Measurements from ENCODE around the gene GEMIN4.
"Not testable (repeated sequence)": the region's sequence is repeated elsewhere in the genome, so short reads cannot be mapped to it uniquely, and the experiment has no call there.

Gene GEMIN4

DNA sequence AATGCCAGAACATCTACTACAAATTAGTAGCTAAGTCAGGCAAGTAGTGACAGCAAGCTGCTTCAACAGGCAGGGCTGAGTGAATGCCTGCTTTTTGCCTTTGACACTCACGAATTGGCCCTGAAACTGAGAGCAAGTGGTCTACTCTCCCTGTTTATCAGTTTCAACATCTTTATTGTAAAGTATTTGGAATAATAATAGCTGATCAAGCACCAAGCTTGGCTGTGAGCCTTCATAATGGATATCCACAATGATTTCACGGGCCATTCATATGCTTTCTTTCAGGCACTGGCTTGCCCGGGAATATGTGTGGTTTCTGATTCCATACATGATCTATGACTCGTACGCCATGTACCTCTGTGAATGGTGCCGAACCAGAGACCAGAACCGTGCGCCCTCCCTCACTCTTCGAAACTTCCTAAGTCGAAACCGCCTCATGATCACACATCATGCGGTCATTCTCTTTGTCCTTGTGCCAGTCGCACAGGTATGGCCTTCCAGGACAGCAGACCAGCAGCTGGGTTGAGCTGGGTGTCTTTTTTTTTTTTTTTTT lies 14.4 kb downstream of the GEMIN4 start:
- no peak for DNase-seq

GRCh38 chr17:733743-734142 lies 18.3 kb downstream of the GEMIN4 start:
- no peak for DNase-seq

DNA sequence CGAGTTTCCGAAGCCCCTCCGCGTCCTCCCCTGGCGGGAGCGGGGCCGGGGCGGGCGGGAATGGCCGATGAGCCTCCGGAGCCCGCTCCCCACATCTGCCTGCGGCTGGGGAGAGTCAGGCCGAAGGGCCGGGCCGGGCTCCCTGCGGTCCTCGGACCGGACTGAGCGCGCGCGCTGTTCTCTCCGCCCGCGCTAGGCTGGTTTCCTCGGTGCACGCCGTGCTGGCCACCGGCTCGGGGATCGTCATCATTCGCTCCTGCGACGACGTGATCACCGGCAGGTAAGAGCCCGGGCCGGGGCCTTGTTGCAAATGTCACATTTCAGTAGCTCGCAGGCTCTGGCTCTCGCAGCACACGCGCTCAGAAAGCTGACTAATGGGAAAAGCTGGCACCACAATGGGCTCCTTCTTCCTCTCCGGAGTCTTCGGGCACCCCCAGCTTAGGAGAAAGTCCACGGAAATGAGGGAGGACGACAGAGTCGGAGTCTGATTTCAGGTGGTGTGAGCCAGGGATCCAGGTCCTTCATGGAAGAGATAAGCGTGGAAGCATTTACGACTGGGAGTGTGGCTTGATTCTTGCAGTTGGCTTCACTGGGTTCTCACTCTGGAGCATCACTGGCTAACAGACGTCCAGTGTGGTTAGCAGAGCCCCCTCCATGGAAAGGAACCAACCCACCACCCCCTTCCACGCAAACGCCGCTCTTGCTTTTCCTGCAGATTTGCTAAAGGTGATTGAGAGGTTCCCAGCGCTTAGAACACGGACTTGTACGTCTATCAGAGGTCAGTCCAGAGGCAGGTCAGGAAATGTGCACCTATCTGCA lies 19.0 kb downstream of the GEMIN4 start:
- no peak for DNase-seq

DNA sequence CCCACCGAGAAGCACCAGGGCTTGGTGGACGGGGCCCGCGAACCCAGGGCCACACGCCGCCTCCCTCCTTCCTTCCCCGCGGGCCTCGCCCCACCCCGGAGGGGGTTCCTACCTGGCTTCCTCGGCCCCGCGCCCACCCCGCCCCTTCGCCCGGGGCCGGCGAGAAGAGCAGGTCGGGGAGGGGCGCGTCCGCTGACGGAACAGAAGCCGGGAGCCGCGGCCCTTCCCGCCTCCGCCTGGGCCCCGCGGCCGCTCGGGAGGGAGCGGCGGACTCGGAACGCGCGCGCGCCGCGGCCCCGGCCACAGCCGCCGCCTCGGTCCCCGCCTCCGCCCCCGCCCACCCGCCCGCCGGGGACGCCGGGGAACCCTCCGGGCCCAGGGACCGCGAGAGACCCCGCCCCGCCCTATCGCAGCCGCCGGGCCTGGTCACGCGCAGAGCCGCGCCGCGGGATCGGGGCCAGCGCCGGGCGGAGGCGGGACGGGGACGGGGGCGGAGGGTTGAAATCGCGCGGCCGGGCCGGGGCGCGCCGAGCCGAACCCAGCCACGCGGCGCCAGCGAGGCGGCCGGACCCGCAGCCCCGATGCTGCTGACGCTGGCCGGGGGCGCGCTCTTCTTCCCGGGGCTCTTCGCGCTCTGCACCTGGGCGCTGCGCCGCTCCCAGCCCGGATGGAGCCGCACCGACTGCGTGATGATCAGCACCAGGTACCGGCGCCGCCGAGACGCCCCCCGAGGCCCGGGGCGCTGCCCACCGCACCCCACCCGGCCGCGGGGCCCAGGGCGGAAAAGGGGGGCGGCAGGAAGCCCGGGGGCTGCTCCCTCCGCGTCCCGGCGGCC lies 19.8 kb downstream of the GEMIN4 start, which contains the start of gene TLCD3A:
Gene TLCD3A (plus strand): TSS at position 530 of the 835 bp plus-strand sequence. CDS start 52 bp downstream, at position 582.
- DNase-seq = no peak

DNA sequence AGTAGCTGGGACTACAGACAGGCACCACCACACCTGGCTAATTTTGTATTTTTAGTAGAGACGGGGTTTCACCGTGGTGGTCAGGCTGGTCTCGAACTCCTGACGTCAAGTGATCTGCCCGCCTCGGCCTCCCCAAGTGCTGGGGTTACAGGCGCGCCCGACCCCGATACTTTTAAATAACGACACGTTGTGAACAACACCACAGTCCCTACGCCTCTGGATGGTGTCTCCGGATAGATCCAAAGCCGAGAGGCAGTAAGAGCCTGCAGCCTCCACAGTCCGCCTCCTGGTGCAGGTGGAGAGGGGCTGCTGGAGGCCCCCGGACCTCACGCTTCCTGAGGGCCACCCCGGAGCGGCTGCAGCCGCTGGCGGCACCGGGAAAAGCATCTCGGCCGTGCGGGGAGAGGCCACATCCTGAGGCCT lies 20.4 kb downstream of the GEMIN4 start:
- DNase-seq = no peak

DNA sequence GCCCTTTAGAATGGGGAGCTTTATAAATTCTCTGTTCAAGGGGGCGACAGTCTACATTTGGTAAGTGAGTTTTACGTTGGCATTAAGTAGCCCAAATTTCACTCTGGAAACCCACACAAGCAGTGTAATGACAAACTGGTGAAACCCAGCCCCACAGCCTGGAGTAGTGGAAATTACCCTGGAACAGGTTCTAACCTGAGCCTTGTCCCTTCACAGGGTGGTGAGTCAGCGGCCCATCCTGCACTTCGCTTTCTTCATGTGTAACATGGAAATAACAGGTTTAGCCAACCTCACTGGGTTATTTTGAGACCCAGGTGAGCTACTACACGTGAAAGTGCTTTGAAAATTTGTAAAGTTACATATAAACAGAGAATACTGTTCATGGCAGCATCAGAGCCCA lies 23.2 kb downstream of the GEMIN4 start:
- DNase-seq = no peak

GRCh38 chr17:726271-726919 lies 25.7 kb downstream of the GEMIN4 start:
- no peak for DNase-seq

GRCh38 chr17:725746-726145 lies 26.3 kb downstream of the GEMIN4 start:
- DNase-seq = no peak

DNA sequence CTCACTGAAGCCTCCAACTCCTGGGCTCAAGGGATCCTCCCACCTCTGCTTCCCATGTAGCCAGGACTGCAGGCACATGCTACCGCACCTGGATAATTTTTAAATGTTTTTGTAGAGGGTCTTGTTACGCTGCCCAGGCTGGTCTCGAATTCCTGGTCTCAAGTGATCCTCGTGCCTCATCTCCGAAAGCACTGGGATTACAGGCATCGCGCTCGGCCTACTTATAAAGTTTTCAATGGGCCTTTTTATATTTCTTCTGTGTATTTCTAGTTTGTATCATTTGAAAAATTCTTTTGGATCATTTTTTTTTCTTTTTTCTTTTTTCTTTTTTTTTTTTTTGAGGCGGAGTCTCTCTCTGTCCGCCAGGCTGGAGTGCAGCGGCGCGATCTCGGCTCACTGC lies 27.0 kb downstream of the GEMIN4 start:
- no peak for DNase-seq

GRCh38 chr17:721540-721937 lies 30.5 kb downstream of the GEMIN4 start:
- no peak for DNase-seq

DNA sequence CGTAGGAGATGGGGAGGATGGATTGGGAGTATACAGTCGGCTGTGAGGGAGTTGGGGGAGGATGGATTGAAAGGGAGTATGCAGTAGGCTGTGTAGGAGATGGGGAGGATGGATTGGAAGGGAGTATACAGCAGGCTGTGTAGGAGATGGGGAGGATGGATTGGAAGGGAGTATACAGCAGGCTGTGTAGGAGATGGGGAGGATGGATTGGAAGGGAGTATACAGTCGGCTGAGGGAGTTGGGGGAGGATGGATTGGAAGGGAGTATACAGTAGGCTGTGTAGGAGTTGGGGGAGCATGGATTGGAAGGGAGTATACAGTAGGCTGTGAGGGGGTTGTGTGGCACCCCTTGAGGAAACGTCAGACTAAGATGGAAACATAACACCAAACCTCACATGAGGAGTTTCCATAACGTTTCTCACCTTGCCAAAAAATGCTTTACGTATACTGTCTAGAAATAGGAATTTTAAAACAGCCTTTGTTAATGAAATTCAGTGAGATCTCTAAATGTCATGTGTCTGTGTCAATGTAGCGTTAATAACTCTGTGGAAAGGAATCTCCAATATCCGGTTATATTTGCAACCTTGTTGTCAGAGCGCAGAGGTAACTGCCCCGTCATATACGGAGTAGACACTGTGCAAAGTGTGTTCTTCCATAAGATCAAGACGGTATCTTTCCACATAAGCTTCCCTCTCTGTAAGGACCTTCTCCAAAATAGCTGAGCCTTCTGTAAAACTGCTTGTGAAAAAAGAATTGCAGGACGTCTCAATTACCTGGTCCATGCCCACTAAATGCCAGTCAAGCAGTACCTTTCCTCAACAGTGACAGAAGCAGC lies 31.1 kb downstream of the GEMIN4 start:
- no peak for DNase-seq

GRCh38 chr17:718075-718474 lies 34.0 kb downstream of the GEMIN4 start:
- no peak for DNase-seq

DNA sequence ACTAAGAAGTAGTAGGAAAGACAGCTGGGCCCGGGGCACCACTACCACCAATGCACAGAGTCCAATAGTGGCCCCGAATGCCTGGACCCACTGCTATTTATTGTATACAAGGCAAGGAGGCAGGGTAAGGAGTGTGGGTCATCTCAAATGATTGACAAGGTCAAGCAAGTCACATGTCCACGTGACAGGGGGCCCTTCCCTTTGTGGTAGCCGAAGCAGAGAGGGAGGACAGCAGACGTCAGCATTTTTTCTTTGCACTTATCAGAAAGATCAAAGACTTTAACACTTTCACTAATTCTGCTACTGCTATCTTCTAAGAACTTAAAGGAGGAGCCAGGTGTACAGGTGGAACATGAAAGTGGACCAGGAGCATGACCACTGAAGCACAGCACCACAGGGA lies 43.9 kb downstream of the GEMIN4 start:
- DNase-seq = no peak

DNA sequence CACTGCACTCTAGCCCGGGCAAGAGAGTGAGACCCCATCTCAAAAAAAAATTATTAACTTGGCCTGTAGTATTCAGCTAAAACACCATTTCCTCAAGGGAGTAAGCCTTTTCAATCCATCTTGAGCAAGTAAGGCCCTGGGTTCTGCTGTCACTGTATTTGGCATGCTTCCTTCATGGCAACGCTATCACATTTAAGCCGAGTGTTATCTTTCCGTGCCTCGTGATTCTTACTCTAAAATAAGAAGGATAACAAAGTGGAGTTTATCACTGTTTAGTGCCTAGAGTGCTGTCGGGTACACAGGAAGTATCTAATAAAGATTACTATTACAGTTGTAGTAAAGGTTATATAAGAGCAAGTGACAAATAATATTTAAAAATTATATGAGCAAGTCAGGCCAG lies 46.2 kb downstream of the GEMIN4 start:
- DNase-seq = no peak

DNA sequence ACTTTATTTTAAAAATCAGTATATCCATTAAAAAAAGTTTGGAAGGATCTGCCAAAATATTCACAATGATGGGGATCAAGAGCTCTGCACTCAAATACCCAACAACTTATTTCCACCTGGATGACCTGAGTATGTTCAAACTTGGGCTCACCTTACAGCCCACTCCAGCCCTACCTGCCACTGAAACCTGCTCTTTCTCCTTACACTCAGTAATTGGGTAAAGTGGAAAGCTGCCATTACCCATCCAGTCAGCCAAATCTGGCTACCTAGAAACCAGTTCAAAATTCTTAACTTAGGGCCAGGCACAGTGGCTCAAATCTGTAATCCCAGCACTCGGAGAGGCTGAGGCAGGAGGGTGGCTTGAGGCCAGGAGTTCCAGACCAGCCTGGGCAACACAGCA lies 47.1 kb downstream of the GEMIN4 start:
- no peak for DNase-seq

DNA sequence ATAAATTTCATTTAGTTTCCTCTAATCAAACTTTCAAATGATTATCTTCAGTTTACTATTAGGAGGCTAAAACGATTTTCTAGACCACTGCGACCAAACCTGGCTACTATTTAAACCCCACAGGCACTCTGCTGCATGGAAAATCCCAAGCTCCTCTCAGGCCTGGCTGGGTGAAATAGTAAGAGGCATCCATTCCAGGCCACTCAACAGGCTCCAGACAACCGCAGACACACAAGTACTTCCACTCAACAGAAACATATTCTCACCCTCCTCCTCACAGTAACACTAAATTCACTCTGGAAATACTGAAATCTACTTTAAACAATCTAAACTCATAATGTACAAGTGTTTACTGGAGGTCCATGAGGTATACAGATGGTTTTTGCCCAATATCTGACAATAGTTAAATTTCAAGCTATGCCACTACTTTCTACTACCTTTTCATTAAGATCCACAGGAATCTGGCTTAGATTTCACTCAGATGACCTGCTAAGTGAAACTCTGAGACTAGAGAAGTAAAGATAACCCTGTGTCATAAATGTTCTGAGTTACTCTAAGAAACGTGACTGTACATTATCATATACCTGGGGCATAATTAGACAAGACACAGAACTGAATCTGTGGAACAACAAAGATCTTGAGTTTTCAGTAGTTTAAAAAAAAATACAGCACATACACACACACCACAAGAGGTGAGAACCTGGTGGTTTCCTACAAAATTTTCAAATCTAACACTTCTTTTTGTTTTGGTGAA lies 47.8 kb downstream of the GEMIN4 start:
- no peak for DNase-seq

GRCh38 chr17:703081-703875 lies 48.8 kb downstream of the GEMIN4 start:
- DNase-seq = no peak

DNA sequence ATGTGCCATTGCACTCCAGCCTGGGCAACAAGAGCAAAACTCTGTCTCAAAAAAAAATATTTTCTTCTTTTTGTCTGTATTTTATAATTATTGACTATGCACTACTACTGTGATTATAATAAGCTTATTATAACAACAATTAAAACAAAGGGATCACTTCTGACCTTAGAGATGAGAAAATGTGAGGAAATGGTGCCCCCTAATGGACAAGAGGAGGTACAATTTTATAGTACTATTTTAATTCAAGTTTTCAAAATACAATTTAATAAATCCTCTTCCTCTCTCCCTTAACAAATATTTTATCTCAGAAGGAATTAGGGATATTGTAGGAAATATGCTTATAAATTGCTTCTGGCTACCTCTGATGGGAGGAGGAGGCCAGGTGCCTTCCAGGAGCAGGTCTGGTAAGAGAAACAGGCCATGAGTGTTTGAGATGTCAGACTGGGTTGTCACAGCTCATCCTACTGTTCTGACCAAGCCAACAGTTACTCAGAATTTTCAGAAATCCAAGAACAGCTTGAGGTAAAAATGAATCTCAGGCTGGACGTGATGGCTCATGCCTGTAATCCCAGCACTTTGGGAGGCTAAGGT lies 51.5 kb downstream of the GEMIN4 start:
- DNase-seq = peak; percentile 5

DNA sequence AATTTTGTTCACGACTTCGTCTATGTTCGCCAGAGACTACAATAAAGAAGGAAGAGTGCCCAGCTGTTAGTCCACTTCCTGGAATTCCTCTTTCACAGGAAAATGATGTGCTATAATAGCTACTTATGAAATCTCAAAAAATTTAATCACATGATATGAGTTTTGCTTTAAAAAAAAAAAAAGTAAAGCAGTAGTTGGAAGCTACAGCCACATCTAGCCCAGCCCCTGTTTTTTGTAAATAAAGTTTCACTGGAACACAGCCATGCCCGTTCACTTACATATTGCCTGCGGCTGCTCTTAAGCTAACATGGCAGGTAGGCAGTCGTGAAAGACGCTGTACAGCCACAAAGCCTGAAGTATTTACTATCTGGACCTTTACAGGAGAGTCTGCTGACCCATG lies 52.7 kb downstream of the GEMIN4 start:
- DNase-seq = no peak

DNA sequence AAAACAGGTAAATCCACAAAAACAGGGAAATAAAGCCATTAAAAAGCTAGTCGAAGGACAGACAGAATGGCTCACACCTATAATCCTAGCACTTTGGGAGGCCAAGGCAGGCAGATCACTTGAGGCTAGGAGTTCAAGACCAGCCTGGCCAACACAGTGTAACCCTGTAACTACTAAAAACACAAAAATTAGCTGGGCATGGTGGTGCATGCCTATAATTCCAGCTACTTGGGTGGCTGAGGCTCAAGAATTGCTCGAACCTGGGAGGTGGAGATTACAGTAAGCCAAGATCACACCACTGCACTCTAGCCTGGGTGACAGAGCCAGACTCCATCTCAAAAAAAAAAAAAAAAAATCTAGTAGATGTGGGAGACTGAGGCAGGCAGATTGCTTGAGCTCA lies 54.0 kb downstream of the GEMIN4 start:
- DNase-seq = not testable (repeated sequence)
